Fibroblast of the conjunctiva (primary cell): ENCODE measurements around the gene DLG4.
"Not testable (repeated sequence)": the region's sequence is repeated elsewhere in the genome, so short reads cannot be mapped to it uniquely, and the experiment has no call there.

Experiments
- DNase-seq: peaks from one replicate; pipeline ENCODE4 v3.0.0-alpha.2; 2010; ENCODE audit warnings: low read depth

The DLG4 gene

GRCh38 chr17:7183433-7184090, 36.1 kb downstream of the DLG4 start:
- no peak for DNase-seq

- DNase-seq, result not testable (repeated sequence)
Measured at GRCh38 chr17:7182101-7182500, 37.5 kb downstream of the DLG4 start.

- no peak for DNase-seq
Measured at GRCh38 chr17:7179317-7180254, 40.0 kb downstream of the DLG4 start, which contains the start of gene ASGR1. ASGR1 (minus strand) TSS chr17:7179370; CDS start chr17:7178563, 807 bp downstream.

- no peak for DNase-seq
Measured at GRCh38 chr17:7178973-7179316, 40.7 kb downstream of the DLG4 start.

GRCh38 chr17:7177954-7178477, 41.6 kb downstream of the DLG4 start:
- no peak for DNase-seq

GRCh38 chr17:7177191-7177953, 42.3 kb downstream of the DLG4 start:
- DNase-seq, result peak; percentile 39

- DNase-seq, result no peak
Measured at GRCh38 chr17:7176841-7177190, 42.8 kb downstream of the DLG4 start.

GRCh38 chr17:7176107-7176840, 43.4 kb downstream of the DLG4 start:
- DNase-seq, result no peak

GRCh38 chr17:7175330-7175733, 44.3 kb downstream of the DLG4 start:
- no peak for DNase-seq

GRCh38 chr17:7174603-7175326, 44.9 kb downstream of the DLG4 start:
- DNase-seq, result no peak

- DNase-seq, result no peak
Measured at GRCh38 chr17:7173687-7174602, 45.7 kb downstream of the DLG4 start.

- DNase-seq, result not testable (repeated sequence)
Measured at GRCh38 chr17:7172522-7173191, 47.0 kb downstream of the DLG4 start.

- not testable (repeated sequence) for DNase-seq
Measured at GRCh38 chr17:7169565-7169908, 50.1 kb downstream of the DLG4 start.

GRCh38 chr17:7168841-7169564, 50.6 kb downstream of the DLG4 start:
- not testable (repeated sequence) for DNase-seq

GRCh38 chr17:7167832-7168231, 51.8 kb downstream of the DLG4 start:
- peak; percentile 45 for DNase-seq

- DNase-seq, result no peak
Measured at GRCh38 chr17:7166873-7167272, 52.8 kb downstream of the DLG4 start.

GRCh38 chr17:7159571-7159970, 60.1 kb downstream of the DLG4 start:
- DNase-seq, result not testable (repeated sequence)

- not testable (repeated sequence) for DNase-seq
Measured at GRCh38 chr17:7158424-7158823, 61.2 kb downstream of the DLG4 start.
